ENCODE results near the gene TMEM59. TPM values are rescaled to one million over a fixed set of nuclear protein-coding genes. Genes with fewer than 3 reads are reported as not detected.

The TMEM59 gene
- total RNA-seq, 2 experiments from 2014 or later: 74.5 to 94.5 TPM

GRCh38 chr1:53992085-53992874 is 60.7 kb downstream of the TMEM59 start:
- POLR2A ChIA-PET: no interaction called here
- H3K4me3 ChIP-seq (ENCODE audit: low read depth, low read length, poor library complexity, severe bottlenecking): no peak overlapping the region
- no peak overlapping the region for H3K27ac ChIP-seq (ENCODE audit: low read depth, low read length, poor library complexity, severe bottlenecking)
- intact Hi-C loops (cut with micrococcal nuclease; ENCODE audit: unreplicated experiment): no loop called here
- H3K4me1 ChIP-seq (ENCODE audit: insufficient read depth, low read length, poor library complexity, severe bottlenecking): no peaks in the 10 kb centered on the region
- no peak overlapping the region for H3K4me2 ChIP-seq (ENCODE audit: low read length)
- no TSS peak for BruUV-seq (replicated peaks)
- no peaks in the 10 kb centered on the region for H3K36me3 ChIP-seq (ENCODE audit: insufficient read depth, low read length)
- TF ChIP-seq CTCF (conservative IDR thresholded peaks at IDR 0.05; ENCODE audit: low read length): no peak
- no peak for TF ChIP-seq EZH2phosphoT487 (IDR thresholded peaks at IDR 0.05; ENCODE audit: borderline replicate concordance, low read depth, low read length)
- no peak overlapping the region for H2AFZ ChIP-seq (ENCODE audit: low read length)
- no peaks in the 10 kb centered on the region for H4K20me1 ChIP-seq (ENCODE audit: insufficient read depth, low read length)
- CTCF ChIA-PET (ENCODE audit: unreplicated experiment): no interaction called here
- H3K9me3 ChIP-seq (ENCODE audit: low read length): no peaks in the 10 kb centered on the region
- H3K79me2 ChIP-seq (ENCODE audit: insufficient read depth, low read depth, low read length): no peaks in the 10 kb centered on the region
- no peaks in the 10 kb centered on the region for H3K9me2 ChIP-seq (ENCODE audit: insufficient read depth, low read length)
- no peak for DNase-seq (ENCODE audit: low spot score)

- Histone ChIP-seq H3K36me3 (ENCODE audit: insufficient read depth, low read length) (no peaks in the 10 kb centered on the region), H3K4me2 (ENCODE audit: low read length) (no peak overlapping the region), H4K20me1 (ENCODE audit: insufficient read depth, low read length) (no peaks in the 10 kb centered on the region), H3K4me1 (ENCODE audit: insufficient read depth, low read length, poor library complexity, severe bottlenecking) (no peaks in the 10 kb centered on the region), H3K4me3 (ENCODE audit: low read depth, low read length, poor library complexity, severe bottlenecking) (no peak overlapping the region), H2AFZ (ENCODE audit: low read length) (no peak overlapping the region), H3K27ac (ENCODE audit: low read depth, low read length, poor library complexity, severe bottlenecking) (no peak overlapping the region), H3K79me2 (ENCODE audit: insufficient read depth, low read depth, low read length) (no peaks in the 10 kb centered on the region), H3K9me3 (ENCODE audit: low read length) (no peaks in the 10 kb centered on the region), H3K9me2 (ENCODE audit: insufficient read depth, low read length) (no peaks in the 10 kb centered on the region)
- DNase-seq (ENCODE audit: low spot score): no peak
- intact Hi-C loops (cut with micrococcal nuclease; ENCODE audit: unreplicated experiment): no loop called here
- POLR2A ChIA-PET: no interaction called here
- TF ChIP-seq EZH2phosphoT487 (IDR thresholded peaks at IDR 0.05; ENCODE audit: borderline replicate concordance, low read depth, low read length) (no peak), CTCF (conservative IDR thresholded peaks at IDR 0.05; ENCODE audit: low read length) (no peak)
- BruUV-seq (replicated peaks): no TSS peak
- CTCF ChIA-PET (ENCODE audit: unreplicated experiment): no interaction called here
These were observed 65.1 kb downstream of the TMEM59 start for GRCh38 chr1:53987880-53988279.

GRCh38 chr1:53986458-53986857 is 66.5 kb downstream of the TMEM59 start:
- H3K4me3 ChIP-seq (ENCODE audit: low read depth, low read length, poor library complexity, severe bottlenecking): no peak overlapping the region
- H3K4me1 ChIP-seq (ENCODE audit: insufficient read depth, low read length, poor library complexity, severe bottlenecking): no peaks in the 10 kb centered on the region
- H4K20me1 ChIP-seq (ENCODE audit: insufficient read depth, low read length): no peaks in the 10 kb centered on the region
- H3K36me3 ChIP-seq (ENCODE audit: insufficient read depth, low read length): no peaks in the 10 kb centered on the region
- H3K79me2 ChIP-seq (ENCODE audit: insufficient read depth, low read depth, low read length): no peaks in the 10 kb centered on the region
- H2AFZ ChIP-seq (ENCODE audit: low read length): no peak overlapping the region
- no peaks in the 10 kb centered on the region for H3K9me3 ChIP-seq (ENCODE audit: low read length)
- POLR2A ChIA-PET: no interaction called here
- no TSS peak for BruUV-seq (replicated peaks)
- intact Hi-C loops (cut with micrococcal nuclease; ENCODE audit: unreplicated experiment): no loop called here
- H3K9me2 ChIP-seq (ENCODE audit: insufficient read depth, low read length): no peaks in the 10 kb centered on the region
- no peak overlapping the region for H3K4me2 ChIP-seq (ENCODE audit: low read length)
- TF ChIP-seq EZH2phosphoT487 (IDR thresholded peaks at IDR 0.05; ENCODE audit: borderline replicate concordance, low read depth, low read length): no peak
- TF ChIP-seq CTCF (conservative IDR thresholded peaks at IDR 0.05; ENCODE audit: low read length): no peak
- H3K27ac ChIP-seq (ENCODE audit: low read depth, low read length, poor library complexity, severe bottlenecking): no peak overlapping the region
- CTCF ChIA-PET (ENCODE audit: unreplicated experiment): no interaction called here
- DNase-seq (ENCODE audit: low spot score): no peak
